PC-3 (cell line): Measurements from ENCODE around the gene SORL1.

Experiments used
- EZH2 ChIP-seq: fragments of 300-600 bp; sonication (generic); IDR thresholded peaks from one replicate; pipeline ENCODE4 v1.6.1; 2017; ENCODE audit warnings: antibody characterized with exemption, mild to moderate bottlenecking, low read length; ENCODE audit not compliant: unreplicated experiment
- EZH2phosphoT487 ChIP-seq: fragments of 300-600 bp; sonication (generic); IDR thresholded peaks from 2 replicates; pipeline ENCODE4 v1.6.1; 2018; ENCODE audit warnings: mild to moderate bottlenecking, antibody characterized with exemption, low read length, borderline replicate concordance
- TF ChIP-seq, protein P1 (sequence below): fragments of 300-600 bp; sonication (generic); conservative IDR thresholded peaks from 2 replicates; pipeline ENCODE4 v1.5.1; 2017; ENCODE audit warnings: antibody characterized with exemption, low read depth, mild to moderate bottlenecking, low read length

DNA sequence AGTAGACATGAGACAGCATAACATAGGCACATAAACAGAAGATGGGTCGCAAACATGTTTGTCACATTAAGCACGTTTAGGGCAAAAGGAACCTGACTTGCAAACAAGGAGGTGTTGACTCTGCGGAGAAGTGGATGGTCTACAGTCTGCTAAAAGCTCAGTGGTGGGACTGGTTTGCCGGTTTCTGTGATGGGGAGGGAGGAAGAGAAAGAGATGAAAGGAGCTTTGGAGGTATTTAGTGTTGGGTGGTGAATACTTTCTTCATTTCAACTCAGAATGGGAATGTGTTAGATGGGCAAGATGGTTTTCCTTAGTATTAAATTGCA is 192.0 kb downstream of the SORL1 start:
- TF ChIP-seq, protein P1, sequence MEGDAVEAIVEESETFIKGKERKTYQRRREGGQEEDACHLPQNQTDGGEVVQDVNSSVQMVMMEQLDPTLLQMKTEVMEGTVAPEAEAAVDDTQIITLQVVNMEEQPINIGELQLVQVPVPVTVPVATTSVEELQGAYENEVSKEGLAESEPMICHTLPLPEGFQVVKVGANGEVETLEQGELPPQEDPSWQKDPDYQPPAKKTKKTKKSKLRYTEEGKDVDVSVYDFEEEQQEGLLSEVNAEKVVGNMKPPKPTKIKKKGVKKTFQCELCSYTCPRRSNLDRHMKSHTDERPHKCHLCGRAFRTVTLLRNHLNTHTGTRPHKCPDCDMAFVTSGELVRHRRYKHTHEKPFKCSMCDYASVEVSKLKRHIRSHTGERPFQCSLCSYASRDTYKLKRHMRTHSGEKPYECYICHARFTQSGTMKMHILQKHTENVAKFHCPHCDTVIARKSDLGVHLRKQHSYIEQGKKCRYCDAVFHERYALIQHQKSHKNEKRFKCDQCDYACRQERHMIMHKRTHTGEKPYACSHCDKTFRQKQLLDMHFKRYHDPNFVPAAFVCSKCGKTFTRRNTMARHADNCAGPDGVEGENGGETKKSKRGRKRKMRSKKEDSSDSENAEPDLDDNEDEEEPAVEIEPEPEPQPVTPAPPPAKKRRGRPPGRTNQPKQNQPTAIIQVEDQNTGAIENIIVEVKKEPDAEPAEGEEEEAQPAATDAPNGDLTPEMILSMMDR: no peak
- TF ChIP-seq EZH2: no peak
- no peak for TF ChIP-seq EZH2phosphoT487
